Right cardiac atrium (tissue), 5 donors: ENCODE measurements around the gene RTL9. TPM values are rescaled to one million over a fixed set of nuclear protein-coding genes. Genes with fewer than 3 reads are reported as not detected.
A peak's percentile ranks its signal among the peaks of the same experiment; 100 is the strongest.
"Not testable (repeated sequence)": the region's sequence is repeated elsewhere in the genome, so short reads cannot be mapped to it uniquely, and the experiment has no call there.

Source experiments
- ATAC-seq, 2 donors: fragments of 200-7000 bp; cut with Tn5 transposase; one replicate each; pipeline versions ENCODE4 v1.8.0 to v1.9.1; 2020; ENCODE audit warnings: moderate library complexity in 2 of 2, mild to moderate bottlenecking in 1 of 2
- DNase-seq, 3 donors: peaks; one replicate each; pipeline ENCODE4 v3.0.0-alpha.2; 2020
- H3K27ac ChIP-seq: one replicate; pipeline ENCODE4 v1.5.1; 2013; ENCODE audit warnings: mild to moderate bottlenecking, low read length, control low read depth, moderate library complexity
- H3K27me3 ChIP-seq: one replicate; pipeline ENCODE4 v1.6.1; 2013; ENCODE audit not compliant: control insufficient read depth, insufficient read depth
- H3K4me1 ChIP-seq: one replicate; pipeline ENCODE4 v1.6.1; 2013; ENCODE audit warnings: low read length; ENCODE audit not compliant: control insufficient read depth, insufficient read depth
- H3K4me3 ChIP-seq: one replicate; pipeline ENCODE4 v1.5.1; 2013; ENCODE audit warnings: low read length, control low read depth
- H3K9me3 ChIP-seq: one replicate; pipeline ENCODE4 v1.6.1; 2013; ENCODE audit warnings: low read length; ENCODE audit not compliant: control insufficient read depth
- WGBS: extraction: QIAGEN DNeasy Blood & Tissue Kit; methylation state at CpG from one replicate; pipeline ENCODE4 v1.1.7; 2013; 5-methylcytosine and 5-hydroxymethylcytosine counted together
- intact Hi-C, 4 donors: fragments of 100-400 bp; cut with DNase I; formaldehyde crosslinking; loops; one replicate each; pipeline versions ENCODE4 v1.11.0 to v1.14.0; 2022 to 2023
- polyA plus RNA-seq: library from polyadenylated mRNA; stranded (reverse); fragments of 200-250 nt; gene quantifications from one replicate; pipeline ENCODE4 v1.2.3, GENCODE V29; 2013
- total RNA-seq, 4 donors: library from RNA; stranded (reverse); fragmentation: NEBNext Ultra II Directional; extraction: Animal tissue kit (Norgen Biotek cat#: 25700); gene quantifications; one replicate each; pipeline ENCODE4 v1.2.1, GENCODE V29; 2021
- donor health status: healthy with polysubstance abuse.
- donor health status: DM: no; HTN: yes; CAD: no.
- donor health status: DM: no; HTN: no; CAD: no.
- donor health status: DM: no; HTN: yes; CAD: no; lungs with severe emphysema.
- donor health status: DM: yes; HTN: yes; CAD: no.

The RTL9 gene
- total and polyA plus RNA-seq, 5 donors, result 0.20 to 0.64 (median 0.37) TPM

DNA sequence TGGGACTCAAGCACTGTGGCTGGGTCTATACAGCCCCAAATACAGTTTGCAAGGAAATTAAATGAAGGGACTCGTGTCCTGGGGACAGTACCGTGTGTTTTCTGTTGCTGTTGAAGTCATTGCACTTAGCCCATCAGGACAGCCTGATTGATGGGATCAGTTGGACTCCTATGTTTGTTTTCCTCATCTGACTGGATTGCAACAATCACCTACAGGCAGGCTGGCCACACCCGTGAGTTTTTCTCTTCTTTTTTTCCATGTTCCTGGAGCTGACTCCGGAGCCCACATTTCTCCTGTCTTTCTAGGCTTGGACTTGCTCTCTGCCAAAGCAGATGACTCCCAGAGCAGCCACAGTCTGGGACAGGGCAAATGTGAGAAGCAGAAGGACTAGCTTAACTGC lies 38.1 kb downstream of the RTL9 start:
- no peaks in the 10 kb centered on the region for H3K27me3 ChIP-seq
- no peak for DNase-seq
- no peaks in the 10 kb centered on the region for H3K9me3 ChIP-seq
- H3K4me1 ChIP-seq, result no peaks in the 10 kb centered on the region
- 74% methylated on average over 4 of the region's 4 CpGs for WGBS
- intact Hi-C loops, result no loop called here
- no peak for ATAC-seq
- no peak overlapping the region for H3K4me3 ChIP-seq
- H3K27ac ChIP-seq, result no peak overlapping the region

DNA sequence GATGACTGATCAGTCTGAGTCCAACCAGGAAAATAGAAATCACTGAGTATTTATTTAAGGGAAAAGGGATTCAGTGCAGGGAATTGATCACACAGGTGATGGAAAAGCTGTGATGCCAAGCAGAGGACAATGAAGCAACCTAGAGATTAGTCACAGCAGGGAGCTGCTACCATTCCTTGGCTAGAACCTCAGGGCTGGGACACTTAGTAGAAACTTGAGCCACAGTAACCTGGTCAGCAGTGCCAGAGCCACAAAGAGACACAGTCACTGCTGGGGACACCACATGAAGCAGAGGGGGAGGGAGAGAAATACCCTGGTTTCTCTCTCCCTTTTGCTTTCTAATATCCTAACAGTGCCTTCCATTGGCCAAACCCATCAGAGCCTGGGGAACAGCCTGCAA lies 38.7 kb downstream of the RTL9 start:
- no peak for ATAC-seq
- no peaks in the 10 kb centered on the region for H3K27me3 ChIP-seq
- intact Hi-C loops, result no loop called here
- no peak for DNase-seq
- H3K4me1 ChIP-seq, result no peaks in the 10 kb centered on the region
- no peaks in the 10 kb centered on the region for H3K9me3 ChIP-seq
- no peak overlapping the region for H3K4me3 ChIP-seq
- no peak overlapping the region for H3K27ac ChIP-seq

DNA sequence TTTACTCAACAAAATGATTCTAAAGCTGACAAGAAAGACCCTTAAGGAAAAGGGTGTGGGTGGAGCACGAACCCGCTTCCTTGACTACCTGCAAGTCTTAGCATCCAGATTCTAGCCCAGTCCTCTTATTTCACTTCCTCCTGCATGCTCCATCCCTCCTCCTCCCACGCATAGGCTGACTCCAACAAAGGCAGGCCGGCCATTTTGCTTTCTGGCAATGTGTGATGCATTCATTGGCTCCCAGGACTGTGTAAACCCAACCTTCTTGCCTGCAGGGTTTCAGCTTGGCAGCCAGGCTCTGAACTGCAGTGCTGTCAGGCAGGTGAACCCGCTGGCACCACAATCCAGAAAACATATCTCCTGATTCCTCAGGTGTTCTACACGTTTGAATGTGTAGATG lies 39.3 kb downstream of the RTL9 start:
- H3K27ac ChIP-seq, result no peak overlapping the region
- no peak for ATAC-seq
- no peak overlapping the region for H3K4me3 ChIP-seq
- 85% methylated on average over 6 of the region's 6 CpGs for whole genome bisulfite sequencing
- intact Hi-C loops, result no loop called here
- DNase-seq, result no peak
- H3K27me3 ChIP-seq, result no peaks in the 10 kb centered on the region
- no peaks in the 10 kb centered on the region for H3K9me3 ChIP-seq
- H3K4me1 ChIP-seq, result no peaks in the 10 kb centered on the region

DNA sequence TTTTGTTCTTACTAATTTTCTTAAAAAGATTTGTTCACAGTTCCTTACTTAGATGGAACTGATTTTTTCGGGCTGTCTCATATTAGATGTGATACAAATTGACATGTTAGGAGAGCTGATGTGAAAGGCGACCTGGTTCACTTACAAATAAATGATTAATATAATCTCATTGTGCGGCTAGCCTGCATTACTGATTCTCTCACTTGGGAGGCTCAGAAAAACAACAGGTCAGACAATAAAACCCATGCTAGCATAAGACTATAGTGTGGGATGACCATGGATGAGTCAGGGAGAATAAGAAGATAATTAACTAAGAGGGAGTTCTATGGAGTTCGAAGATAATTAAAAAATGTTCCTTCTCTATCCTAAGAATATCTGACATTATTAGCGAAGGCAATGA lies 40.8 kb downstream of the RTL9 start:
- Histone ChIP-seq H3K9me3 (no peaks in the 10 kb centered on the region), H3K4me1 (no peaks in the 10 kb centered on the region), H3K27me3 (no peaks in the 10 kb centered on the region), H3K27ac (no peak overlapping the region), H3K4me3 (no peak overlapping the region)
- no peak for ATAC-seq
- no peak for DNase-seq
- WGBS, result 92% methylated on average over 5 of the region's 5 CpGs
- intact Hi-C loops, result no loop called here

DNA sequence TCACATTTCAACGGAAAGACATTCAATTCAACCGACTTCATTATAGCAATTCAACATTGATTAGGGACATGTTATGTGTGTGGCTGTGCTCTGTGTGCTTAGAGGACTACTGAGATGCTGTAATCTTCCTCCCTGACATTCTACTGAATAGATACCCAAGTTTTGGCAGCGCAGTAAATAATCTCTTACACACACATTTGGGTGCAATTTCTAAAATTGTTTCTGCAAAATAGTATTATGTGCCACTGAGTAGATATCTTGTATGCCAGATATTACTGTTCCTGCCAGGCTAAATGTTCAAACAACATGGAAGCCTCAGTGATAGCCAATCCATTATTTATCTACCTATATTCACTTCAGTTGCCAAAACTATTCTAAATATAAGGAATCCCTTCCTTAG lies 41.3 kb downstream of the RTL9 start:
- ATAC-seq (no peak), DNase-seq (no peak)
- Histone ChIP-seq H3K27me3 (no peaks in the 10 kb centered on the region), H3K9me3 (no peaks in the 10 kb centered on the region), H3K4me1 (no peaks in the 10 kb centered on the region), H3K4me3 (no peak overlapping the region), H3K27ac (no peak overlapping the region)
- whole genome bisulfite sequencing, result 94% methylated on average over 3 of the region's 3 CpGs
- intact Hi-C loops, result no loop called here

DNA sequence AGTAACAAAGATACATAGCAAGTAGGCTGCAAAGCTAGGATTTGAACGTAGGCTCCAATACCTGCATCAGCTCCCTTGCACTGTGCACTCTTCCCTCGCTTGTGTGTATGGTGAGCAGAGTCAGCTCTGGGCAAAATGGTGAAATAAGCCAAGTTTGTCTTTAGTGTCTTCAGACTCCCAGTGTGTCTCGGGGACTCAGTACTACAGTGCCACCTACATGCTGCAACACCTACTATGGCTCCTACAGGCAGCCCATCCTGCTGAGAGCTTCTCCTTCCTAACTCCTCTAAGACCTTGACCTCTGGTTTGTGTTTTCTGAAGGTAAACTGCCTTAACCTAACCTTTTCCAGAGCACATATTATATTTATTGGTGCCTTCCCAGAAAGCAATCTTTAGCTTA lies 42.5 kb downstream of the RTL9 start:
- no peaks in the 10 kb centered on the region for H3K9me3 ChIP-seq
- H3K27me3 ChIP-seq, result no peaks in the 10 kb centered on the region
- intact Hi-C loops, result no loop called here
- H3K4me1 ChIP-seq, result no peaks in the 10 kb centered on the region
- DNase-seq, result no peak
- no peak overlapping the region for H3K4me3 ChIP-seq
- ATAC-seq, result no peak
- WGBS, result 88% methylated on average over 3 of the region's 3 CpGs
- no peak overlapping the region for H3K27ac ChIP-seq

DNA sequence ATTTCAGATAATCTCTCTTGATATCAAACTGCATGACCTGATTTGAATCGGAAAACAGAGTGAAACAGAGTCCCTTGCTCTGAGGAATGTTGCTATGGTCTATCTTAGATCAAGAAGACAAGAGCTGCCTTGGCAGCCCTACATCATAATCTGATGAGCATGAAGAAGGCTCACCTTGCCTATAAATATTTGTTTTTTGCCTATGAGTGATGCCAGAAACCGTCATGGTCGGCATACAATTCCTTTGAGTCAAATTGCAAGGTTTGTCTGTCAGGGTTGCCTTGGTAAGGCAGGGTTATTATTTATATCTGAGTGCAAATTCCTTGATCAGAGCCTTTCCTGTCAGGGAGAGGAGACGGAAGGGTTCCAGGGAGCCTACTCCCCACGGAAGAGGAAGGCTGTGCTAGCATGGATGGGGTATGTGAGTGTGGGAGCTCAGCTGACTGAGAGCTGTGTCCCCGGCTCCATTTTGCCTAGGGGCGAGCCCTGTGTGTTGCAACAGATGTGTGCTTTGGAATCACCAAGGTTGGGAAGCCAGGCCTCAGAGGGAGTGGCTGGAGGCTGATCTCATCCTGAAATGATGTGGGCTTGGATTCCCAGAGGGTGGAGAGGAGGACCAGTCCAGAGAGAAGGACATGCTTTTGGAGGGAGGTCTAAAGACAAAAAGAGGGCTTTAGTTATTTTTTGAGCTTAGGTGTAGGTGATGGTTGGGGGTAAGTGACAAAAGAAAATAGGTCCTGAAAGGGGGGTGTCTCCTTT lies 43.6 kb downstream of the RTL9 start:
- ATAC-seq (peak; percentile 88), DNase-seq (peak; percentile 41 to 64 (median 49))
- Histone ChIP-seq H3K27ac (no peak overlapping the region), H3K4me3 (no peak overlapping the region), H3K4me1 (no peaks in the 10 kb centered on the region), H3K9me3 (no peaks in the 10 kb centered on the region), H3K27me3 (no peaks in the 10 kb centered on the region)
- 63% methylated on average over 7 of the region's 7 CpGs for whole genome bisulfite sequencing
- intact Hi-C loops, result no loop called here

DNA sequence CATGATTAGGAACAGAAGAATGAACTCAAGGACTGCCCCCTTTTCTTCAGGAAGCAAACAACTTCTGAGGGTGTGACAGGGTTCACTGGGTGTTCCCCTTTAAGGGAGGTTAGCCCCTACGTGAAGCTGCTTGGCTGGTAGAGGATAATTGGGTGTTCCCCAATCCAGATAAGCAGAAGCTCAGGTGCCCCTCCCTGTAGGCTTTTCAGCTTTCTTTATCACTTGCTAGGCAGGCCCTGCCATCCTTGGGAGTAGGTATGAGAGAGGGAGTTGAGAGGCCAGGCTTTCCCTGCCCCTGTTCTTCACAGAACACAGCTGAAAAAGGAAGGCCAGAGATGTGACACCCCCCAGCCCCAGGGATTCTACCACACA lies 44.2 kb downstream of the RTL9 start:
- WGBS, result 37% methylated on average over 1 of the region's 1 CpG
- Histone ChIP-seq H3K4me3 (no peak overlapping the region), H3K27me3 (no peaks in the 10 kb centered on the region), H3K4me1 (no peaks in the 10 kb centered on the region), H3K9me3 (no peaks in the 10 kb centered on the region), H3K27ac (no peak overlapping the region)
- peak in 1 of 2 donors; percentile 21 for ATAC-seq
- no peak for DNase-seq
- intact Hi-C loops, result no loop called here

DNA sequence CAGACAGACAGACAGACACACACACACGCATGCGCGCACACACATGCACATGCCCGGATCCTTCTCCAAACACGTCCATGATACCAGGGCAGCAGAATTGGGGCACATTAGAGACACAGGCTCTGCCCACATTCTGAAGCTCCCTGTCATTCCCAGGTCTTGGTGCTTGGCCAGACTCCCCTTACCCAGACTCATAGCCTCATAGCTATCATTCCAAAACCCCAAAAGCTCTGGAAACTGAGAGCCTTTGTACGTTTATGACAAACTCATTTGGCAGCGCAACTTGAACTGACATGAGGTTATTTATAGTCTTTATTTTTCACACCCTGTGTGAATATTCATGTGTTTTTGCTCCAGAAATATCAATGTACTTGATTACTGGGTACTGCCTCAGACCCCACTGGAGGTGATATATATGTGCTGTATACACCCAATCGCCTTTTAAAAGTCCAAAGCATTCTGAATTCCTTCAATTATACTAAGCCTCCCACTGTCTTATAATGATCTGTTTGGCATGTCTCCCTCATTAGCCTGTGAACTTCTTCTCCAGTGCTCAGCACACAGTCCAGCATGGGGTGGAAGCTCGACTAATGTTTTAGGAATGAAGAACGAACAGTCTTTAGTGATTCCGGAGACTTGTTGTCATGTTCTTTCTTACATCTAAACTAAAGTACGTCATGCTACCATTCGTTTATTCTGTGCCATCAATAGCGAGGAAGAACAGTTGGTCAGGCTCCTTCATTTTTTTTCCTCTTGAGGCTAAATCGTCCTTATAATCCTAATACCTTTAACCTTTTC lies 45.0 kb downstream of the RTL9 start:
- Histone ChIP-seq H3K4me3 (no peak overlapping the region), H3K9me3 (no peaks in the 10 kb centered on the region), H3K4me1 (no peaks in the 10 kb centered on the region), H3K27me3 (no peaks in the 10 kb centered on the region), H3K27ac (no peak overlapping the region)
- intact Hi-C loops, result no loop called here
- no peak for ATAC-seq
- DNase-seq, result peak in 1 of 3 donors; percentile 32
- 71% methylated on average over 15 of the region's 15 CpGs for WGBS

DNA sequence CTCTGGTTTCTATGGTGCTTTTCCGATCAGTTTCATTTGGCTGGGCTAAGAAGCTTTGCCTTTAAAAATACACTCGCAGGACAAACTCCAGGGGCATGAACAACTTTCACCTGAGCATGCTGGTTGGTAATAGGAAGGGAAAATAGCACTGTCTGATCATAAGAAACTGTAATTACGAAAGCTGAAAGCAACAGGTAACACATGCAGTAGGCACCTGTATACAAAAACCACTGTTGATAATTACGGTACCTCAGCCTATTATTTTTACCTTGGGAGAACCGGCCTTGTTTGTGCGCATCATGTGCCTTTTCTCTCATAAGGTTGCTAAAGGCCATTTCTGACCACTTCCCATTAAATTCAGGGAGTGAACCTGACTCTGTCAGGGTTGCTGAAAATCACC lies 45.7 kb downstream of the RTL9 start:
- ATAC-seq, result no peak

DNA sequence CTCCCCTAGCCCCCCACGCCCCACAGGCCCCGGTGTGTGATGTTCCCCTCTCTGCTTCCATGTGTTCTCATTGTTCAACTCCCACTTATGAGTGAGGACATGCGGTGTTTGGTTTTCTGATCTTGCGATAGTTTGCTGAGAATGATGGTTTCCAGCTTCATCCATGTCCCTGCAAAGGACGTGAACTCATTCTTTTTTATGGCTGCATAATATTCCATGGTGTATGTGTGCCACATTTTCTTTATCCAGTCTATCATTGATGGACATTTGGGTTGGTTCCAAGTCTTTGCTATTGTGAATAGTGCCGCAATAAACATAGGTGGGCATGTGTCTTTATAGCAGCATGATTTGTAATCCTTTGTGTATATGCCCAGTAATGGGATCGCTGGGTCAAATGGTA lies 47.6 kb downstream of the RTL9 start:
- intact Hi-C loops, result loop anchor here in 3 of 4 donors (5.0 kb wide), 2 partner anchors 239 to 244 kb away; no protein-coding TSS in a partner anchor
- not testable (repeated sequence) for DNase-seq, H3K27me3 ChIP-seq, ATAC-seq, H3K9me3 ChIP-seq, H3K4me1 ChIP-seq, H3K4me3 ChIP-seq, H3K27ac ChIP-seq
- 96% methylated on average over 7 of the region's 7 CpGs for WGBS

More for the DNA sequence above, 45.7 kb downstream of the RTL9 start:
- H3K9me3 ChIP-seq, result no peaks in the 10 kb centered on the region
- H3K4me3 ChIP-seq, result no peak overlapping the region
- no peaks in the 10 kb centered on the region for H3K4me1 ChIP-seq
- intact Hi-C loops, result no loop called here
- no peak overlapping the region for H3K27ac ChIP-seq
- WGBS, result 90% methylated on average over 6 of the region's 6 CpGs
- no peak for DNase-seq
- H3K27me3 ChIP-seq, result no peaks in the 10 kb centered on the region
